Neutrophil (primary cell): ENCODE measurements around the gene MAS1L.

Experiments
- H3K27ac ChIP-seq: fragments of 200-600 bp; sonication (generic); 2 replicates; pipeline ENCODE4 v1.5.1; 2016; ENCODE audit warnings: mild to moderate bottlenecking, moderate library complexity
- H3K27me3 ChIP-seq: fragments of 200-600 bp; sonication (generic); 2 replicates; pipeline ENCODE4 v1.6.0; 2016; ENCODE audit warnings: mild to moderate bottlenecking
- H3K36me3 ChIP-seq: fragments of 200-600 bp; sonication (generic); 2 replicates; pipeline ENCODE4 v1.5.1; 2017
- H3K4me1 ChIP-seq, 2 experiments: fragments of 200-600 bp in 1 of 2; sonication (generic) in 1 of 2; 1 replicate in 1 of 2; 2 replicates in 1 of 2; pipeline versions ENCODE4 v1.5.1 to v1.6.1; 2013 to 2016; ENCODE audit warnings: low read depth in 1 of 2, low read length in 1 of 2, mild to moderate bottlenecking in 1 of 2, moderate library complexity in 1 of 2; ENCODE audit not compliant: control insufficient read depth in 1 of 2, insufficient read depth in 1 of 2
- H3K4me3 ChIP-seq, 2 experiments: fragments of 200-600 bp in 1 of 2; sonication (generic) in 1 of 2; 1 replicate in 1 of 2; 2 replicates in 1 of 2; pipeline ENCODE4 v1.5.1; 2013 to 2016; ENCODE audit warnings: low read depth in 1 of 2, low read length in 1 of 2, mild to moderate bottlenecking in 1 of 2, moderate library complexity in 1 of 2
- H3K9me3 ChIP-seq: fragments of 200-600 bp; sonication (generic); 2 replicates; pipeline ENCODE4 v1.5.1; 2016
- TF ChIP-seq, protein P1 (sequence below): fragments of 200-600 bp; sonication (generic); IDR thresholded peaks from 2 replicates; pipeline ENCODE4 v1.5.1; 2016; ENCODE audit warnings: antibody characterized with exemption

MAS1L gene

DNA sequence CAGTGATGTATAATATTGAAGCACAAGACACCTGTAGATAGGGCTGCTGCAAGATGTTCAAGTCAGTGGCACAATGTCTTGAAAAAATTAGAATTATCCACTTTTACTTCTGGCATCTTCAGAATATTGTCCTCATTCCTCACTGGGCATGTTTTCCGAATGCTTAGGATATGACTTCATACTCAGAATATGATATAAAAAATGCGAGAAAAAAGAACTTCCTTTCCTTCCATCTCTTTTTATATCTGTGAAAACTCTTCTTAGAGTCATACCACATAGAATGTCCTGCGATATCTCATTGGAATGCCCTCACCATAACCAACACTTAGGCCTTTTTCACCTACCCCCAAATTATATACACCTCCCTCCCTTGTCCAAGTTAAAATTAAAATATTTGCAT is 4.6 kb downstream of the MAS1L start:
- H3K27ac ChIP-seq = no peak overlapping the region
- TF ChIP-seq, protein P1, sequence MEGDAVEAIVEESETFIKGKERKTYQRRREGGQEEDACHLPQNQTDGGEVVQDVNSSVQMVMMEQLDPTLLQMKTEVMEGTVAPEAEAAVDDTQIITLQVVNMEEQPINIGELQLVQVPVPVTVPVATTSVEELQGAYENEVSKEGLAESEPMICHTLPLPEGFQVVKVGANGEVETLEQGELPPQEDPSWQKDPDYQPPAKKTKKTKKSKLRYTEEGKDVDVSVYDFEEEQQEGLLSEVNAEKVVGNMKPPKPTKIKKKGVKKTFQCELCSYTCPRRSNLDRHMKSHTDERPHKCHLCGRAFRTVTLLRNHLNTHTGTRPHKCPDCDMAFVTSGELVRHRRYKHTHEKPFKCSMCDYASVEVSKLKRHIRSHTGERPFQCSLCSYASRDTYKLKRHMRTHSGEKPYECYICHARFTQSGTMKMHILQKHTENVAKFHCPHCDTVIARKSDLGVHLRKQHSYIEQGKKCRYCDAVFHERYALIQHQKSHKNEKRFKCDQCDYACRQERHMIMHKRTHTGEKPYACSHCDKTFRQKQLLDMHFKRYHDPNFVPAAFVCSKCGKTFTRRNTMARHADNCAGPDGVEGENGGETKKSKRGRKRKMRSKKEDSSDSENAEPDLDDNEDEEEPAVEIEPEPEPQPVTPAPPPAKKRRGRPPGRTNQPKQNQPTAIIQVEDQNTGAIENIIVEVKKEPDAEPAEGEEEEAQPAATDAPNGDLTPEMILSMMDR = no peak
- no peaks in the 10 kb centered on the region for H3K4me1 ChIP-seq
- H3K9me3 ChIP-seq = no peaks in the 10 kb centered on the region
- no peaks in the 10 kb centered on the region for H3K36me3 ChIP-seq
- no peaks in the 10 kb centered on the region for H3K27me3 ChIP-seq
- no peak overlapping the region for H3K4me3 ChIP-seq

DNA sequence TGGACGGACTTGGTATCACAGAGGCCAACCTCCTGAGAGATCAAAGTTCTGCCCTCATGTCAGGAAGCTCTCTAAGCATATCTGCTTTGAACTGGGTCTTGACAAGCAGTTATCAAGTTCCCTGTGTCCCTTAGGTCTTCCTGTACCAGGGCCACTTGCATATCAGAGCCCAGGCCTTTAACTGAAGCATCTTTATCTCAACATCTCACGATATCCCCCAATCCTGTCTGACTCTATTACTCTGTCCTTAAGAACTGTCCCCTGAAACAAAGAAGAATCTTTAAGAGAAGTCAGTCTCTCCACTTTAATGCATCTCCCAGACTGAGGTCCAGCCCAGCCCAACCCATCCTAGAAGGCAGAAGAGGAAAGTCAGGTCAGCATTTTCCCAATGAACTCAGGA is 8.2 kb downstream of the MAS1L start:
- H3K27ac ChIP-seq = no peak overlapping the region
- H3K4me1 ChIP-seq = no peaks in the 10 kb centered on the region
- no peak overlapping the region for H3K4me3 ChIP-seq
- no peaks in the 10 kb centered on the region for H3K9me3 ChIP-seq
- H3K36me3 ChIP-seq = no peaks in the 10 kb centered on the region
- no peaks in the 10 kb centered on the region for H3K27me3 ChIP-seq
- TF ChIP-seq, protein P1 = no peak

DNA sequence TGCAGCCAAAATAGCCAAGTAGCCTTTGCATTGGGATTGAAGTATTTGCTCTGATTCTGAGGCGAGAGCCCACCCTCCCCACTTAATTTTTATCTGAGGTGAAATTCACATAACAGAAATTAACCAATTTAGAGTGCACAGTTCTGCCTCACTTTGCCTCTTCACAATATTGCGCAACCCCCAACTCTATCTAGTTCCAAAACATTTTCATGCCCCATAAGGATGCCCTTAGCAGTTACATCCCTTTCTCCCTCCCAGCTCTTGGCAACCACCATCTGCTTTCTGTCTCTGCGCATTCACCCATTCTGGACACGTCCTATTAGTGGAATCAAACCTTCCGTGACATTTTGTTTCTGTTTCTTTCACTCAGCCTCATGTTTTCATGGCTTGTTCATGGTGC is 9.0 kb downstream of the MAS1L start:
- Histone ChIP-seq H3K27me3 (no peaks in the 10 kb centered on the region), H3K4me1 (no peaks in the 10 kb centered on the region), H3K4me3 (no peak overlapping the region), H3K27ac (no peak overlapping the region), H3K9me3 (no peaks in the 10 kb centered on the region), H3K36me3 (no peaks in the 10 kb centered on the region)
- TF ChIP-seq, protein P1 = no peak

DNA sequence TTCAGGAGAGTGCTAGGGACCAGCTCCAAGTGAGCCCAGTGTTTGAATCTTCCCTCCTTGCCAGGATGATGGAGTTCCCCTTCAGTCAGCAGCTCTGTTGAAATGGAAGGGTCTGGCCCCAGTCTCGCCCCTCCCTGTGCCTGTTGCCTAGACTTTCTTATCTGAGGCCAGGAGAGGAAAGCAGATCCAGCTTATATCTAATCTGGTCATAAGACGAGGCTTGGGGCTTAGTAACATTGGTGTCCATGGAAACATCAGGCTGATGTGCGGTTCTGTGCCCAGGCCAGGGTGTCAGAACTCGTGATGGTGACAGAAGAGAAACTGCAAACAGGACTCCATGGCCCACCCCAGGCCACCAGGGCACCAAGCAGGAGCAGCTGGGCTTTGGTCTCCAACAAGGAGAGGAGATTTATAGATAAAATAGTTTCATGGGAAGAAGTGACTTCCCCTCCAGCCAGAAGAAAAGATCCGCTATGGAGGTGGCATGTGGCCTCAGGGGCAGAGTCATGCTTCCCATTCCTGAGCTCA is 9.8 kb downstream of the MAS1L start:
- no peaks in the 10 kb centered on the region for H3K9me3 ChIP-seq
- TF ChIP-seq, protein P1 = no peak
- no peaks in the 10 kb centered on the region for H3K4me1 ChIP-seq
- H3K4me3 ChIP-seq = no peak overlapping the region
- no peak overlapping the region for H3K27ac ChIP-seq
- no peaks in the 10 kb centered on the region for H3K27me3 ChIP-seq
- no peaks in the 10 kb centered on the region for H3K36me3 ChIP-seq

DNA sequence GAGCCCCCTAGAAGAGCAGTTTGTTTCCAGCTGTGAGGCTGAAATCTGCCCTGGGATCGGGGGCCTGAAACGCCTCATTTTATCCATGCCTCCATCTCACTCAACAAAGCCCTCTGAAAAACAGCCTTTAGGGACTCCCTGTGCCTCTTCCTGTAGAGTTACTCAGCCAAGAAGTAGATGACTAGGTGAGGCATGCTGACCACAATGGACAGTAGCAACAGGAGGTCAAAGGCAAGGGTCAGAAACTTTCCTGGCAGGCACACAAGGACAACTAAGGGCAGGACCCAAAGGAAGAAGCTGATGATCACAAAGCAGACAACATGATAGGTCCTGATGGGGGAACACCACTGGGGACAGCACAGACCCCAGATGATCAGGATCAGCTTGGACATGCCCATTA is 12.8 kb downstream of the MAS1L start:
- Histone ChIP-seq H3K36me3 (no peaks in the 10 kb centered on the region), H3K4me1 (no peaks in the 10 kb centered on the region), H3K27me3 (no peaks in the 10 kb centered on the region), H3K4me3 (no peak overlapping the region), H3K9me3 (no peaks in the 10 kb centered on the region), H3K27ac (no peak overlapping the region)
- TF ChIP-seq, protein P1 = no peak

DNA sequence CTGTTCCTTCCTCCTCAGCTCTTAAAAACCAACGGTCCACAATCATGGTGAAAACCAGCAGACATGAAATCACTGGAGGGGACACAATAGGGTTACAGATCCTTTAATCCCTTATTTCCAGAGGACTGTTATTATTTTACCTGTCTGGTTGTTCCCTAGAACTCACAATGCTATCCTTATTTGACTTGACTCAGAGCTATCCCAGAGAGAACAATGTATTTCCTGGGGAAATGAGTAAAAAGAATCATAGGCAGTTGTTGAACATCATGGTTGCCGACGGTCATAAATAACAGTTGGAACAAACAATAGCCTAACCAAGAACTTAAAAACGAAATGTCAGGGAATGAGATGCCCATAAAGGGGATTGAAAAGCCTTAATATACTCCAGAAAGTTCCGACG is 21.5 kb downstream of the MAS1L start:
- H3K27me3 ChIP-seq = no peaks in the 10 kb centered on the region
- no peaks in the 10 kb centered on the region for H3K4me1 ChIP-seq
- no peaks in the 10 kb centered on the region for H3K36me3 ChIP-seq
- H3K4me3 ChIP-seq = no peak overlapping the region
- H3K27ac ChIP-seq = no peak overlapping the region
- TF ChIP-seq, protein P1 = no peak
- H3K9me3 ChIP-seq = no peaks in the 10 kb centered on the region
